ENCODE results near the gene PHF14. TPM values are rescaled to one million over a fixed set of nuclear protein-coding genes. Genes with fewer than 3 reads are reported as not detected.

PHF14 gene
- total and polyA plus RNA-seq, 2 donors (not counting 1 experiment from before 2014, with no cell fraction given): 9.6 to 43.7 TPM

- Histone ChIP-seq H3K9ac (ENCODE audit: low read length) (no peak overlapping the region), H3K36me3 (replicated peaks in 1 of 2; ENCODE audit: control extremely low read depth in 1 of 2, control insufficient read depth in 1 of 2, extremely low read depth in 1 of 2, insufficient read depth in 2 of 2, low read length in 1 of 2) (no peaks in the 10 kb centered on the region), H3K27me3 (replicated peaks in 1 of 4; ENCODE audit: control extremely low read depth in 1 of 4, control insufficient read depth in 3 of 4, insufficient read depth in 4 of 4, low read length in 3 of 4) (no peaks in the 10 kb centered on the region), H3K9me3 (ENCODE audit: control extremely low read depth in 1 of 3, control insufficient read depth in 2 of 3, insufficient read depth in 1 of 3, low read length in 2 of 3) (no peaks in the 10 kb centered on the region), H4K20me1 (ENCODE audit: control insufficient read depth, insufficient read depth, low read length, poor library complexity, severe bottlenecking) (no peaks in the 10 kb centered on the region), H3K79me2 (ENCODE audit: control insufficient read depth, insufficient read depth, low read length) (no peaks in the 10 kb centered on the region), H2AFZ (ENCODE audit: insufficient read depth, low read depth, low read length, poor library complexity, severe bottlenecking) (peak overlapping the region; percentile 30), H3K4me2 (replicated peaks; ENCODE audit: low read depth, low read length, poor library complexity, severe bottlenecking) (no peak overlapping the region), H3K27ac (ENCODE audit: low read length in 2 of 2) (no peak overlapping the region), H3K4me3 (ENCODE audit: control extremely low read depth in 1 of 5, extremely low read depth in 1 of 5, insufficient read depth in 1 of 5, low read depth in 2 of 5, low read length in 4 of 5) (no peak overlapping the region), H3K4me1 (ENCODE audit: control insufficient read depth in 2 of 2, insufficient read depth in 2 of 2, low read length in 2 of 2) (no peaks in the 10 kb centered on the region)
- CTCF ChIA-PET: interaction anchor here (0.5 to 2.4 kb wide), 20 partner anchors 8 to 799 kb away, joined by 3 to 9 read pairs (median 4); no protein-coding TSS in a partner anchor
- Mint-ChIP-seq H3K4me1 (peaks cover 2% of the 10 kb centered on the region), H3K4me3 (no peak overlapping the region), H3K9me3 (ENCODE audit: insufficient read depth) (no peaks in the 10 kb centered on the region), H3K27ac (no peak overlapping the region), H3K27me3 (no peaks in the 10 kb centered on the region)
- TF ChIP-seq EZH2 (IDR thresholded peaks at IDR 0.05; ENCODE audit: borderline replicate concordance, insufficient read depth, low read depth, low read length, poor library complexity, severe bottlenecking): no peak
- peak; percentile 96 for TF ChIP-seq CTCF (IDR thresholded peaks at IDR 0.05)
- WGBS (ENCODE audit: insufficient coverage): 71% methylated on average over 1 of the region's 4 CpGs
- POLR2A ChIA-PET: no interaction called here
- peak; percentile 62 for ATAC-seq (ENCODE audit: low read depth)
- peak; percentile 61 for DNase-seq
- intact Hi-C loops (cut with micrococcal nuclease): loop anchor here (1.0 kb wide), 1 partner anchor 323 kb away; no protein-coding TSS in a partner anchor
Measured at GRCh38 chr7:11212080-11212711, 238.5 kb downstream of the PHF14 start.

- no peaks in the 10 kb centered on the region for H3K4me1 ChIP-seq (ENCODE audit: control insufficient read depth in 2 of 2, insufficient read depth in 2 of 2, low read length in 2 of 2)
- no peaks in the 10 kb centered on the region for H3K9me3 Mint-ChIP-seq (ENCODE audit: insufficient read depth)
- ATAC-seq (ENCODE audit: low read depth): no peak
- ChIA-PET CTCF (interaction anchor here (1.2 to 2.4 kb wide), 6 partner anchors 9 to 332 kb away, joined by 3 to 9 read pairs (median 6); no protein-coding TSS in a partner anchor), POLR2A (no interaction called here)
- H3K4me3 ChIP-seq (ENCODE audit: control extremely low read depth in 1 of 5, extremely low read depth in 1 of 5, insufficient read depth in 1 of 5, low read depth in 2 of 5, low read length in 4 of 5): no peak overlapping the region
- peaks cover 2% of the 10 kb centered on the region for H3K4me1 Mint-ChIP-seq
- no peak for DNase-seq
- no peaks in the 10 kb centered on the region for H3K36me3 ChIP-seq (replicated peaks in 1 of 2; ENCODE audit: control extremely low read depth in 1 of 2, control insufficient read depth in 1 of 2, extremely low read depth in 1 of 2, insufficient read depth in 2 of 2, low read length in 1 of 2)
- H3K9ac ChIP-seq (ENCODE audit: low read length): no peak overlapping the region
- no peaks in the 10 kb centered on the region for H3K9me3 ChIP-seq (ENCODE audit: control extremely low read depth in 1 of 3, control insufficient read depth in 2 of 3, insufficient read depth in 1 of 3, low read length in 2 of 3)
- no peak overlapping the region for H3K4me2 ChIP-seq (replicated peaks; ENCODE audit: low read depth, low read length, poor library complexity, severe bottlenecking)
- H3K27ac Mint-ChIP-seq: no peak overlapping the region
- H3K27ac ChIP-seq (ENCODE audit: low read length in 2 of 2): no peak overlapping the region
- no peak overlapping the region for H2AFZ ChIP-seq (ENCODE audit: insufficient read depth, low read depth, low read length, poor library complexity, severe bottlenecking)
- H4K20me1 ChIP-seq (ENCODE audit: control insufficient read depth, insufficient read depth, low read length, poor library complexity, severe bottlenecking): no peaks in the 10 kb centered on the region
- no peaks in the 10 kb centered on the region for H3K27me3 ChIP-seq (replicated peaks in 1 of 4; ENCODE audit: control extremely low read depth in 1 of 4, control insufficient read depth in 3 of 4, insufficient read depth in 4 of 4, low read length in 3 of 4)
- no CpG with 5 or more reads among the region's 1 CpG for WGBS (ENCODE audit: insufficient coverage)
- H3K79me2 ChIP-seq (ENCODE audit: control insufficient read depth, insufficient read depth, low read length): no peaks in the 10 kb centered on the region
- H3K27me3 Mint-ChIP-seq: no peaks in the 10 kb centered on the region
- no peak overlapping the region for H3K4me3 Mint-ChIP-seq
- intact Hi-C loops (cut with micrococcal nuclease): loop anchor here (1.0 kb wide), 1 partner anchor 324 kb away; no protein-coding TSS in a partner anchor
- TF ChIP-seq CTCF (IDR thresholded peaks at IDR 0.05) (no peak), EZH2 (IDR thresholded peaks at IDR 0.05; ENCODE audit: borderline replicate concordance, insufficient read depth, low read depth, low read length, poor library complexity, severe bottlenecking) (no peak)
Measured at GRCh38 chr7:11212816-11213215, 239.1 kb downstream of the PHF14 start.
